Naive thymus-derived CD4-positive, alpha-beta T cell (primary cell): ENCODE measurements around the gene MGAT4B. TPM values are rescaled to one million over a fixed set of nuclear protein-coding genes. Genes with fewer than 3 reads are reported as not detected.
A peak's percentile ranks its signal among the peaks of the same experiment; 100 is the strongest.

Source experiments
- ATAC-seq: fragments of 150-1000 bp; cut with Tn5 transposase; 2 replicates; pipeline ENCODE4 v1.10.0; 2021; ENCODE audit warnings: mild to moderate bottlenecking, moderate library complexity
- CTCF ChIA-PET: fragments of 350-600 bp; sonication (Branson Sonifier 250); formaldehyde crosslinking; loops from one replicate; lab custom pipeline; 2021; ENCODE audit warnings: antibody characterized with exemption; lab: Charles Lee
- POLR2A ChIA-PET: fragments of 350-600 bp; sonication (Branson Sonifier 250); formaldehyde crosslinking; loops from one replicate; lab custom pipeline; 2021; ENCODE audit warnings: antibody characterized with exemption, inconsistent platforms; lab: Charles Lee
- DNase-seq, 9 donors: peaks; one replicate each; pipeline versions ENCODE4 v3.0.0 to v3.0.0-alpha.2; 2020 to 2022; ENCODE audit warnings: mixed read lengths in 1 of 9
- H3K27ac ChIP-seq: one replicate; pipeline ENCODE4 v1.7.0; 2013; ENCODE audit warnings: mild to moderate bottlenecking, low read depth, low read length, moderate library complexity
- H3K27me3 ChIP-seq, 2 donors: one replicate each; pipeline ENCODE4 v1.7.0; 2013; ENCODE audit warnings: low read length in 2 of 2, mild to moderate bottlenecking in 2 of 2, moderate library complexity in 2 of 2; ENCODE audit not compliant: control insufficient read depth in 2 of 2, insufficient read depth in 2 of 2
- H3K36me3 ChIP-seq, 3 experiments: 1 replicate in 2 of 3; 2 replicates in 1 of 3; pipeline ENCODE4 v1.7.0; 2013; ENCODE audit warnings: low read length in 3 of 3, mild to moderate bottlenecking in 3 of 3, moderate library complexity in 1 of 3; ENCODE audit not compliant: insufficient read depth in 3 of 3, control insufficient read depth in 2 of 3
- H3K4me1 ChIP-seq, 2 donors: one replicate each; pipeline ENCODE4 v1.7.0; 2013; ENCODE audit warnings: low read length in 2 of 2, mild to moderate bottlenecking in 2 of 2, moderate library complexity in 1 of 2; ENCODE audit not compliant: control insufficient read depth in 2 of 2, insufficient read depth in 2 of 2
- H3K4me3 ChIP-seq: 2 replicates; pipeline ENCODE4 v1.7.0; 2013; ENCODE audit warnings: mild to moderate bottlenecking, low read length
- H3K9me3 ChIP-seq, 3 experiments: 1 replicate in 2 of 3; 2 replicates in 1 of 3; pipeline ENCODE4 v1.7.0; 2013; ENCODE audit warnings: low read length in 3 of 3; ENCODE audit not compliant: control insufficient read depth in 2 of 3
- H3K27ac Mint-ChIP-seq, 9 donors: one replicate each; pipeline ENCODE4 v1.8.0; 2020 to 2022; ENCODE audit warnings: mixed read lengths in 9 of 9, mild to moderate bottlenecking in 8 of 9, moderate library complexity in 5 of 9, inconsistent platforms in 2 of 9
- H3K27me3 Mint-ChIP-seq, 5 donors: one replicate each; pipeline ENCODE4 v1.8.0; 2021 to 2022; ENCODE audit warnings: mixed read lengths in 5 of 5, mild to moderate bottlenecking in 1 of 5
- H3K36me3 Mint-ChIP-seq, 5 donors: one replicate each; pipeline ENCODE4 v1.8.0; 2020 to 2022; ENCODE audit warnings: mixed read lengths in 5 of 5, mild to moderate bottlenecking in 3 of 5, inconsistent platforms in 1 of 5
- H3K4me1 Mint-ChIP-seq, 7 donors: one replicate each; pipeline ENCODE4 v1.8.0; 2020 to 2022; ENCODE audit warnings: mixed read lengths in 7 of 7, mild to moderate bottlenecking in 3 of 7, inconsistent platforms in 1 of 7
- H3K4me3 Mint-ChIP-seq, 10 donors: one replicate each; pipeline ENCODE4 v1.8.0; 2020 to 2022; ENCODE audit warnings: mild to moderate bottlenecking in 10 of 10, mixed read lengths in 10 of 10, moderate library complexity in 6 of 10, inconsistent platforms in 2 of 10
- H3K9me3 Mint-ChIP-seq, 11 donors: one replicate each; pipeline ENCODE4 v1.8.0; 2020 to 2022; ENCODE audit warnings: mixed read lengths in 11 of 11, mild to moderate bottlenecking in 4 of 11, inconsistent platforms in 1 of 11, moderate library complexity in 1 of 11
- intact Hi-C, 2 donors: fragments of 100-400 bp; cut with micrococcal nuclease; formaldehyde crosslinking; loops; one replicate each; pipeline ENCODE4 v1.15.1; 2023
- polyA plus RNA-seq, 2 donors: library from polyadenylated mRNA; unstranded; fragments of 300-500 nt; fragmentation: Illumina TruSeq; gene quantifications; one replicate each; pipeline ENCODE4 v1.2.3, GENCODE V29; 2021
- total RNA-seq, 6 experiments: library from RNA in 5 of 6; stranded (reverse) in 5 of 6; gene quantifications; 1 replicate in 5 of 6; 2 replicates in 1 of 6; pipeline ENCODE4 v1.2.3 and lab custom pipeline; 2021 to 2026

MGAT4B gene
- total and polyA plus RNA-seq, 7 experiments from 2014 or later, result 12.3 to 143 (median 114) TPM

DNA sequence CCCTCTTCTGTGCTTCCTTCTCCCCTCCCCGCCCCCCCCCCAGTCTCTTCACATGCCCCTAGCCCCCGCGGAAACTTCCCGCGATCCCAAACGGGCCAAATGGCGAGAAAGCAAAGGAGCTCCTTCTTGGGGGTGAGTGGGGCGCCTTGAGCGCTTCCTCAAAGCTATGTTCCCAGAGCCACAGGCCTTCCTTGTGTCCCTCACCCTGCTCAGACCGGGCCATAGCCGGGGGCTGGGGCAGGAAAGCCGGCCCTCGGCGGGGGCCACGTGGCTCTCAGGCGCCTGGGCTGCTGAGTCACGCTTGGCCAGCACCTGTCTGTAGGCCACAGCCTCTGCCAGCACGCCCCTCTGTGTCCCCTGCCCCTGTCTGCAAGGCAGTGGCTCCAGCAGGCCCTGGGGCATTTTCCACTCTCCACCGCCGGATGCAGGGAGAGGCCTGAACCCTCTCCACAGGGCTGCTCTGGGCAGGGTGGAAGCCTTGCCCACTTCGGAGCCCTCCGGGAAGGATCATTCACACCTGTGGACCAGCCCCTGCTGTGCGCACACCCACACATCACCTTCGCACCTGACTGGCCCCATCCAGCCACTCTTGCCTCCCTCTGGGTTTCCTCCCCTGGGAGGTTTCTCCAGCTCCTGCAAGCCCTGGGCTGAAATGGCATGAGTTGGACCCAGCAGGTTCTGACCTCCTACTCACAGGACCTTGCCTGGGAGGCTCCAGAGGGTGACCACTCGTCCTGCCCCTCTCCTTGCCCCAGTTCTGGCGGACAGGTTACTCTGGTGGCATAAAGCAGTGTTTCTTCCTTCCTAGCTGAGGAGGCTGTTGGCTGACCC is 12.8 kb upstream of the MGAT4B start:
- Histone ChIP-seq H3K4me1 (peaks cover 31 to 36% of the 10 kb centered on the region in 2 donors), H3K36me3 (peaks cover 0 to 21% (median 5%) of the 10 kb centered on the region in 3 experiments), H3K27ac (peak overlapping the region; percentile 96), H3K27me3 (no peaks in the 10 kb centered on the region), H3K4me3 (peak overlapping the region; percentile 87), H3K9me3 (no peaks in the 10 kb centered on the region)
- DNase-seq, result peak in 3 of 9 donors; percentile 36 to 66 (median 39)
- intact Hi-C loops, result loop anchor here (1.0 to 10.0 kb wide), 14 partner anchors 8 to 1615 kb away; partner anchors contain the start of genes CANX (in 1 of the 2), HNRNPAB (in 1 of the 2), HNRNPH1 (in 1 of the 2) and MAPK9 (in 1 of the 2)
- peaks cover 0 to 3% (median 0%) of the 10 kb centered on the region in 5 donors for H3K27me3 Mint-ChIP-seq
- H3K4me3 Mint-ChIP-seq, result peak overlapping the region; percentile 78 to 96 (median 81)
- H3K36me3 Mint-ChIP-seq, result peaks cover 0 to 12% (median under 1%) of the 10 kb centered on the region in 5 donors
- ChIA-PET CTCF (interaction anchor here (2.6 kb wide), 1 partner anchor 17 kb away, joined by 8 read pairs; no protein-coding TSS in a partner anchor), POLR2A (interaction anchor here (0.5 to 10.0 kb wide), 18 partner anchors 8 to 196 kb away, joined by 3 to 136 read pairs (median 4); partner anchors contain the start of genes HNRNPH1, MAML1, MGAT4B and MRNIP)
- peak overlapping the region; percentile 62 to 91 (median 83) for H3K27ac Mint-ChIP-seq
- peaks cover 0 to 3% (median 0%) of the 10 kb centered on the region in 11 donors for H3K9me3 Mint-ChIP-seq
- peaks cover 30 to 57% (median 43%) of the 10 kb centered on the region in 7 donors for H3K4me1 Mint-ChIP-seq
- ATAC-seq, result peak; percentile 3

DNA sequence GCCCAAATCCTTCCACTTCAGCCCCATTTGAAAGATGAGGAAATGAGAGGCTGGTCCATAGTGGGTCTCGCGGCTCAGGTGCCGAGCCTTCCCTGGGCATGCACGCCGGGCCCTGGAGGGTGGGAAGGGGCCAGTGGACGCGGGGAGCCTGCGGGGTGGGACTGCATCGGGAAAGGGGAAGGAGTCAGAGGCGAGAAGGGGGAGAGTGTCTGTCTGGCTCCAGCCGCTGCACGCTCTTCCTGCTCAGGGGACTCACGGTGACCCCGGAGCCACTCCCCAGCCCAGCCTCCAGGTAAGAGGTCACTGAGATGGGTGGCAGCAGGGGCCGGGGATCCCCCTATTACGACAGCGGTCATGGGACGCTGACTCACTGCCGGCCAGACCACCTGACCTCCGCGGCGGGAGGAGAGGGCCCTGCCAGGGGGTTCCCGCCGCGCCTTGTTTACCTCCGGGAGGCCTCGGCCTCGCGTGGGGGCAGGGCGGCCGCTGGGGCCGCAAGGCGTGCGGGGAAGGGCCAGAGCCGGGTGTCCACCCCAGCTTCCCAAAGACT is 12.2 kb upstream of the MGAT4B start:
- Mint-ChIP-seq H3K27me3 (peaks cover 0 to 3% (median 0%) of the 10 kb centered on the region in 5 donors), H3K36me3 (peaks cover 0 to 11% (median 0%) of the 10 kb centered on the region in 5 donors), H3K4me1 (peaks cover 30 to 51% (median 42%) of the 10 kb centered on the region in 7 donors), H3K4me3 (peak overlapping the region; percentile 71 to 96 (median 78)), H3K9me3 (peaks cover 0 to 3% (median 0%) of the 10 kb centered on the region in 11 donors), H3K27ac (peak overlapping the region in 7 of 9 donors; percentile 28 to 91 (median 71))
- POLR2A ChIA-PET, result interaction anchor here (0.6 to 10.0 kb wide), 8 partner anchors 8 to 265 kb away, joined by 3 to 136 read pairs (median 4); partner anchors contain the start of genes HNRNPH1, MGAT4B and MRNIP
- Histone ChIP-seq H3K27ac (peak overlapping the region; percentile 96), H3K9me3 (no peaks in the 10 kb centered on the region), H3K36me3 (peaks cover 0 to 17% (median 5%) of the 10 kb centered on the region in 3 experiments), H3K27me3 (no peaks in the 10 kb centered on the region), H3K4me3 (peak overlapping the region; percentile 50), H3K4me1 (peaks cover 31 to 36% of the 10 kb centered on the region in 2 donors)
- intact Hi-C loops, result loop anchor here (1.0 to 10.0 kb wide), 4 partner anchors 12 to 1614 kb away; partner anchors contain the start of genes CANX (in 1 of the 2), HNRNPAB (in 1 of the 2) and MAPK9 (in 1 of the 2)
- peak in 8 of 9 donors; percentile 41 to 91 (median 59) for DNase-seq
- ATAC-seq, result peak; percentile 73
- CTCF ChIA-PET, result interaction anchor here (2.6 kb wide), 1 partner anchor 17 kb away, joined by 8 read pairs; no protein-coding TSS in a partner anchor

DNA sequence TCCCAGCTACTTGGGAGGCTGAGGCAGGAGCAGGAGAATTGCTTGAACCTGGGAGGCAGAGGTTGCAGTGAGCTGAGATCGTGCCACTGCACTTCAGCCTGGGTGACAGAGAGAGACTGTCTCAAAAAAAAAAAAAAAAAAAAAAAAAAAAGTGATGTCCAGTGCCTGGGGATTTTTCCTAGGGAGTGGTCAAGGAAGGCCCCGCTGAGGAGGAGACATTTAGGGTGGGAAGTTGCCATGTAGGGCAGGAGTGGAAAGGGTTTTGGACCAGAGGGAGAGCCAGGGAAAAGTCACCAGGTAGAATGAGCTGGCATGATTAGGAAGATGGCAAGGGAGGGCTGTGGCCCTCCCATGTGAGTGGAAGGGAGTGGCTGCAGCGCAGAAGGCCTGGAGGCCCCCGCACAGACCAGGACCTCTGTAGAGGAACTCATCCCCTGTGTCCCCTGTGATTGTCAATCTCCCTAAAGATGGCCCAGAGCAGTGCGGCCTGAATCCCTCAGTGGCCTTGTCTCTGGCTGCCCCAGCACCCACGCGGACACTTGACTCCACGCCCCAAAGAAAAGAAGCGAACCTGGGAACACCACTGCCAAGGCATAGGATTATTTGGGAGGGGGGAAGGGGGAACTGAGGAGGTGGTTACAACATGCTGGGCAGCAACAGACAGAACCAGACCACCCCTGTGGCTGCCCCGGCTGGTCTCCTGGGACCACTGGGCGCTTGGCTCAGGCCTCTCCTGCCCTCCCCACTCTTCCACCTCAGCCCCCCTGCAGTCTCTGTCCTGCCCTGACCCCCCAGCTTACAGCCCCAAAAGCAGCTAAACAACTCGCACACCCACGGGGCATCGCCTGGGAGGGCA is 11.5 kb upstream of the MGAT4B start:
- Histone ChIP-seq H3K9me3 (no peaks in the 10 kb centered on the region), H3K27me3 (no peaks in the 10 kb centered on the region), H3K27ac (peak overlapping the region; percentile 96), H3K36me3 (peaks cover 0 to 17% (median 5%) of the 10 kb centered on the region in 3 experiments), H3K4me1 (peaks cover 31 to 34% of the 10 kb centered on the region in 2 donors), H3K4me3 (peak overlapping the region; percentile 50)
- peaks cover 29 to 47% (median 38%) of the 10 kb centered on the region in 7 donors for H3K4me1 Mint-ChIP-seq
- no peak for ATAC-seq
- CTCF ChIA-PET, result interaction anchor here (0.7 kb wide), 1 partner anchor 194 kb away, joined by 3 read pairs; no protein-coding TSS in a partner anchor
- peaks cover 0 to 10% (median under 1%) of the 10 kb centered on the region in 5 donors for H3K36me3 Mint-ChIP-seq
- DNase-seq, result no peak
- peak overlapping the region; percentile 3 to 91 (median 71) for H3K27ac Mint-ChIP-seq
- POLR2A ChIA-PET, result interaction anchor here (0.6 to 10.0 kb wide), 4 partner anchors 12 to 266 kb away, joined by 3 to 136 read pairs (median 10); partner anchors contain the start of gene MGAT4B
- peak overlapping the region; percentile 71 to 96 (median 78) for H3K4me3 Mint-ChIP-seq
- H3K9me3 Mint-ChIP-seq, result peaks cover 0 to 3% (median 0%) of the 10 kb centered on the region in 11 donors
- H3K27me3 Mint-ChIP-seq, result peaks cover 0 to 3% (median 0%) of the 10 kb centered on the region in 5 donors
- intact Hi-C loops, result loop anchor here in 1 of 2 donors (5.0 to 10.0 kb wide), 2 partner anchors 474 to 1613 kb away; partner anchors contain the start of genes HNRNPAB and MAPK9

DNA sequence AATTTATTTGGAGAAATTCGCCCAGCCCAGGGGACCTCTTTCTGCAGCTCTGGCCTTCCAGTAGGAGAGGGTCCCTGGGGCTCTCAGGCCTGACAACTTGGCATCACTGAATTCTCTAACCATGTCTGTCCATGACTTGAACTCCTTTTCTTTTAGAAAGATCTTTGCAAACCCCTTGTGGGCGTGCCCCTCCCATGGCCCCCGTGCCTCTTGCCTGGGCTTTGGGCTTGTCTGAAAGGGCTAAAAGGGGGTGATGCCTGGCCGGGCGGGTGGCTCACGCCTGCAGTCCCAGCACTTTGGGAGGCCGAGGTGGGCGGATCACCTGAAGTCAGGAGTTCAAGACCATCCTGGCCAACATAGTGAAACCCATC is 10.8 kb upstream of the MGAT4B start:
- no peaks in the 10 kb centered on the region for H3K27me3 ChIP-seq
- no peak for ATAC-seq
- Mint-ChIP-seq H3K36me3 (peaks cover 0 to 13% (median 4%) of the 10 kb centered on the region in 5 donors), H3K4me3 (peak overlapping the region; percentile 3 to 96 (median 75)), H3K27me3 (peaks cover 0 to 3% (median 0%) of the 10 kb centered on the region in 5 donors), H3K4me1 (peaks cover 23 to 40% (median 34%) of the 10 kb centered on the region in 7 donors), H3K27ac (no peak overlapping the region), H3K9me3 (peaks cover 0 to 3% (median 0%) of the 10 kb centered on the region in 11 donors)
- H3K4me3 ChIP-seq, result no peak overlapping the region
- ChIA-PET POLR2A (interaction anchor here (0.7 to 10.0 kb wide), 2 partner anchors 12 to 54 kb away, joined by 3 to 136 read pairs; partner anchors contain the start of gene MGAT4B), CTCF (interaction anchor here (0.7 kb wide), 1 partner anchor 194 kb away, joined by 3 read pairs; no protein-coding TSS in a partner anchor)
- no peaks in the 10 kb centered on the region for H3K9me3 ChIP-seq
- intact Hi-C loops, result loop anchor here in 1 of 2 donors (5.0 to 10.0 kb wide), 2 partner anchors 475 to 1613 kb away; partner anchors contain the start of genes HNRNPAB and MAPK9
- H3K27ac ChIP-seq, result no peak overlapping the region
- peaks cover 24 to 27% of the 10 kb centered on the region in 2 donors for H3K4me1 ChIP-seq
- no peak for DNase-seq
- H3K36me3 ChIP-seq, result peaks cover 0 to 24% (median 0%) of the 10 kb centered on the region in 3 experiments

DNA sequence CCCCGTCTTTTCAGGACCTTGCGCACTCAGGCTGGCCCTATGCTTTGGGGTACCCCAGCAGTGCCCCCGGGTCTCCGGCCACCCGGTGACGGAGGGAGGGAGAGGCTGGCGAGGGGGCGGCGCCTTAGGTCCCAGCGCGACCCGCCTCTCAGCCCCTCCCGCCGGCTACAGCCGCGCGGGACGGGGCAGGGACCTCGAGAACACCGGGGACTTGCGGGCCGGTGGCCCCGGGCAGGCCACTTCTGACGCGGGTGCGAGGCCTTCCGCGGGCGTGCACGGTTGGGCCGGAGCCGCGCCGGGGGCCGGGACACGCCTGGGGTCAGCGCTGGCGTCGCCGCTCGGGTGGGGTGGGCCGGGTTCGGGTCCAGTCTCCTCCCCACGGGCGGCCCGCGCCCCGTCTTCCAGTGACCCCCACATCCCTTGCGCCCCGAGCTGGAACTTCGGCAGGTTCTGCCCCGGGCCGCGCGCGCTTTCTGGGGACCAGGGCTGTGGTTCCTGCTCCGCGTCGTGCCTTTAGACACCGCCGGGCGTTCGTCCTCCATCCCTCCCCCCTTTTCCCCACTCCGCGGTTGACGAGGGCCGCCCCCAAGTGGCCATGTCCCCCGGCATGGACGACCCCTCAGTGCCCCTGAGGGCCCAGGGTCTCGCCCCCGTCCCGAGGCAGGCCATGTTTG is 10.3 kb upstream of the MGAT4B start:
- Histone ChIP-seq H3K27me3 (no peaks in the 10 kb centered on the region), H3K4me3 (no peak overlapping the region), H3K27ac (no peak overlapping the region), H3K36me3 (peaks cover 0 to 29% (median 0%) of the 10 kb centered on the region in 3 experiments), H3K4me1 (peaks cover 19 to 22% of the 10 kb centered on the region in 2 donors), H3K9me3 (no peaks in the 10 kb centered on the region)
- Mint-ChIP-seq H3K36me3 (peaks cover 0 to 15% (median 4%) of the 10 kb centered on the region in 5 donors), H3K9me3 (peaks cover 0 to 3% (median 0%) of the 10 kb centered on the region in 11 donors), H3K27me3 (peaks cover 0 to 3% (median 0%) of the 10 kb centered on the region in 5 donors), H3K4me3 (peak overlapping the region in 8 of 10 donors; percentile 3 to 96 (median 78)), H3K27ac (no peak overlapping the region), H3K4me1 (peaks cover 18 to 35% (median 28%) of the 10 kb centered on the region in 7 donors)
- ATAC-seq (no peak), DNase-seq (no peak)
- CTCF ChIA-PET, result no interaction called here
- intact Hi-C loops, result loop anchor here in 1 of 2 donors (5.0 to 10.0 kb wide), 2 partner anchors 475 to 1612 kb away; partner anchors contain the start of genes HNRNPAB and MAPK9
- POLR2A ChIA-PET, result interaction anchor here (10.0 kb wide), 1 partner anchor 12 kb away, joined by 136 read pairs; the partner anchor contains the start of gene MGAT4B
